Esophagus squamous epithelium (tissue), 5 donors: ENCODE results near the gene TIMM8B. TPM values are rescaled to one million over a fixed set of nuclear protein-coding genes. Genes with fewer than 3 reads are reported as not detected.

Experiments
- DNase-seq: peaks from one replicate; lab custom pipeline; 2025; lab: John Stamatoyannopoulos, UW
- H3K27ac ChIP-seq, 4 donors: fragments of 200-600 bp; sonication (generic); one replicate each; pipeline ENCODE4 v1.5.1; 2016 to 2019; ENCODE audit warnings: mild to moderate bottlenecking in 1 of 4
- H3K27me3 ChIP-seq, 4 donors: fragments of 200-600 bp; sonication (generic); 1 replicate in 3 of 4; 2 replicates in 1 of 4; pipeline versions ENCODE4 v1.5.1 to v1.6.0; 2017 to 2021; ENCODE audit warnings: antibody characterized with exemption in 1 of 4
- H3K36me3 ChIP-seq, 3 donors: fragments of 200-600 bp; sonication (generic); one replicate each; pipeline ENCODE4 v1.5.1; 2016 to 2019
- H3K4me1 ChIP-seq, 3 donors: fragments of 200-600 bp; sonication (generic); one replicate each; pipeline ENCODE4 v1.5.1; 2017 to 2019
- H3K4me3 ChIP-seq, 4 donors: fragments of 200-600 bp; sonication (generic); 1 replicate in 3 of 4; 2 replicates in 1 of 4; pipeline ENCODE4 v1.5.1; 2016 to 2019; ENCODE audit warnings: mild to moderate bottlenecking in 2 of 4, moderate library complexity in 1 of 4
- H3K9me3 ChIP-seq, 3 donors: fragments of 200-600 bp; sonication (generic); one replicate each; pipeline ENCODE4 v1.5.1; 2016 to 2019
- POLR2A ChIP-seq, 4 donors: fragments of 450-650 bp; IDR thresholded peaks; one replicate each; pipeline ENCODE4 v1.6.1; 2017; ENCODE audit warnings: antibody characterized with exemption in 4 of 4, mild to moderate bottlenecking in 4 of 4, moderate library complexity in 3 of 4
- WGBS, 2 donors: methylation state at CpG; one replicate each; pipeline ENCODE4 v1.1.5; 2018; 5-methylcytosine and 5-hydroxymethylcytosine counted together
- intact Hi-C: fragments of 100-400 bp; cut with DNase I; formaldehyde crosslinking; loops from one replicate; pipeline ENCODE4 v1.15.0; 2022
- small RNA-seq, 4 donors: library from RNA; depleted of rRNA; stranded (forward); fragments of <200 nt; gene quantifications; one replicate each; pipeline ENCODE3, GENCODE V24; 2016
- total RNA-seq, 4 donors: library from RNA; depleted of rRNA; stranded (reverse); fragments of >200 nt; gene quantifications; one replicate each; pipeline ENCODE4 v1.1.0, GENCODE V29; 2016
- TF ChIP-seq, protein P1 (sequence below), 6 experiments: fragments of 450-650 bp in 4 of 6; fragments of 200-600 bp in 2 of 6; sonication (generic) in 2 of 6; IDR thresholded peaks; one replicate each; pipeline ENCODE4 v1.5.1; 2016 to 2019; ENCODE audit warnings: antibody characterized with exemption in 6 of 6, mild to moderate bottlenecking in 4 of 6, moderate library complexity in 4 of 6
- donor health status: DM: yes; HTN: yes; CAD: no.

The TIMM8B gene
- total RNA-seq, 4 donors from 2014 or later = 43.5 to 65.3 (median 62.1) TPM

GRCh38 chr11:112044961-112045360 lies 41.6 kb downstream of the TIMM8B start:
- TF ChIP-seq, protein P1, sequence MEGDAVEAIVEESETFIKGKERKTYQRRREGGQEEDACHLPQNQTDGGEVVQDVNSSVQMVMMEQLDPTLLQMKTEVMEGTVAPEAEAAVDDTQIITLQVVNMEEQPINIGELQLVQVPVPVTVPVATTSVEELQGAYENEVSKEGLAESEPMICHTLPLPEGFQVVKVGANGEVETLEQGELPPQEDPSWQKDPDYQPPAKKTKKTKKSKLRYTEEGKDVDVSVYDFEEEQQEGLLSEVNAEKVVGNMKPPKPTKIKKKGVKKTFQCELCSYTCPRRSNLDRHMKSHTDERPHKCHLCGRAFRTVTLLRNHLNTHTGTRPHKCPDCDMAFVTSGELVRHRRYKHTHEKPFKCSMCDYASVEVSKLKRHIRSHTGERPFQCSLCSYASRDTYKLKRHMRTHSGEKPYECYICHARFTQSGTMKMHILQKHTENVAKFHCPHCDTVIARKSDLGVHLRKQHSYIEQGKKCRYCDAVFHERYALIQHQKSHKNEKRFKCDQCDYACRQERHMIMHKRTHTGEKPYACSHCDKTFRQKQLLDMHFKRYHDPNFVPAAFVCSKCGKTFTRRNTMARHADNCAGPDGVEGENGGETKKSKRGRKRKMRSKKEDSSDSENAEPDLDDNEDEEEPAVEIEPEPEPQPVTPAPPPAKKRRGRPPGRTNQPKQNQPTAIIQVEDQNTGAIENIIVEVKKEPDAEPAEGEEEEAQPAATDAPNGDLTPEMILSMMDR (IDR thresholded peaks at IDR 0.05) = no peak
- no peak for TF ChIP-seq POLR2A (IDR thresholded peaks at IDR 0.05)
- peaks cover 0 to 97% (median 12%) of the 10 kb centered on the region in 3 donors for H3K36me3 ChIP-seq
- H3K4me1 ChIP-seq = peaks cover 0 to 17% (median 0%) of the 10 kb centered on the region in 3 donors
- WGBS, 2 donors = 89 to 93% methylated on average over 4 of the region's 4 CpGs
- no peaks in the 10 kb centered on the region for H3K9me3 ChIP-seq
- intact Hi-C loops = no loop called here
- no peak overlapping the region for H3K27ac ChIP-seq
- H3K27me3 ChIP-seq = no peaks in the 10 kb centered on the region
- no peak overlapping the region for H3K4me3 ChIP-seq
- no peak for DNase-seq

DNA sequence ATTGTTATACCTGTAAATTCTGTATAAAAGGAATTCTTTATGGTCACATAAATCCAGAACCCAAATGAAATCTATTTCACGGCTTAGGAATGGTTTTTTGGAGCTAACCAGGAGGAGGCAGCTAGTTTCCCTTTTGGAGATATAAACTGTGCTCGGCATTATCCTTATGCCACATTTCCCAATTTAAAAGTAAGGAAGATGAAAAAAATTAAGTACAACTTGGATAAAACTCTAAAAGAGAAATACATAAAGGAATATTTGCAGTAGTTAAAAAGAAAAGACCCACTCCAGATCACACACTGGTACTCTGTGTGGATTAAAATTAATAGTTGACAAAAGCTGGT lies 43.6 kb downstream of the TIMM8B start:
- Histone ChIP-seq H3K27ac (no peak overlapping the region), H3K27me3 (no peaks in the 10 kb centered on the region), H3K4me3 (no peak overlapping the region), H3K4me1 (no peaks in the 10 kb centered on the region), H3K9me3 (no peaks in the 10 kb centered on the region), H3K36me3 (peaks cover 0 to 100% (median 12%) of the 10 kb centered on the region in 3 donors)
- 89 to 94% methylated on average over 2 of the region's 2 CpGs for WGBS, 2 donors
- TF ChIP-seq POLR2A (IDR thresholded peaks at IDR 0.05) = no peak
- TF ChIP-seq, protein P1 (IDR thresholded peaks at IDR 0.05) = no peak
- no peak for DNase-seq
- intact Hi-C loops = no loop called here

DNA sequence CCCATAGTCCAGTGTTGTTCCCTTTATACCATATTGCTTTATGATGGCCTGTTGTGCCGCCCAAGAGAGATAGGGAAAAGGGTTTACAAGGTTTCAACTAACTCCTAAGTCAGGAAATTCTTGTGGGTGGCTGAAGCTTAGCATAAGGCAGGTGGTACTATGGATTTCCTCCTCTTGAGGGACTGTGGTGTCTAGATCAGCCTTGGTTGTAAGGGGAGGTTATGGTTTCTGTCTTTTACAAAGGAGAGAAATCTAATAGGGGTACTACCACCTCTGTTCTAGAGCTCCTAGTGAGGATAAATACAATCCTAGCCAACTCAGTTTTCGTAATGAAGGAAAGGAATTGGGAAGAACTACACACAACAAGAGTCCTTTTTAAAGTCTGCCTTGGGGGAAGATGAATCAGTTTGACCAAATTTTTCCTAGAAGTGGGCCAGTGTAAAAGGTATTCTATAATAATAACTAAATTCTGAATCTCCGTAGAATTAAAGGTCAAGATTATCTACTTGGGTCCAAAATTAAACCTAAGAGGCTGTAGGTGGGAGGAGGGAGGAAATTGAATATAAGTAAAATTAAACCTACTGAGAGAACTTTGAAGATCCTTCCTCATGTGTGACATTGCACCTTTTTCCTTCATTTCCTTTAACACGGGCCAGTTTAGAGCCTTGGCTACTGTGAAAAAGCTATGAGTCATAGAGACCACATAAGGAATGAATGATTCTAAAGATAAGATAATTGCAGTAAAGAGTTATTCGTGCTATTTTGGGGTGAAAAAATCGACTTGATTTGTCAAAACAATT lies 44.2 kb downstream of the TIMM8B start:
- no peak overlapping the region for H3K27ac ChIP-seq
- no peak overlapping the region for H3K4me3 ChIP-seq
- H3K4me1 ChIP-seq = no peaks in the 10 kb centered on the region
- WGBS, 2 donors = 40 to 49% methylated on average over 6 of the region's 6 CpGs
- no peaks in the 10 kb centered on the region for H3K9me3 ChIP-seq
- intact Hi-C loops = no loop called here
- no peaks in the 10 kb centered on the region for H3K27me3 ChIP-seq
- peaks cover 0 to 100% (median 12%) of the 10 kb centered on the region in 3 donors for H3K36me3 ChIP-seq
- DNase-seq = no peak
- TF ChIP-seq, protein P1 (IDR thresholded peaks at IDR 0.05) = no peak
- no peak for TF ChIP-seq POLR2A (IDR thresholded peaks at IDR 0.05)

- Histone ChIP-seq H3K9me3 (no peaks in the 10 kb centered on the region), H3K27me3 (no peaks in the 10 kb centered on the region), H3K36me3 (peaks cover 0 to 98% (median 4%) of the 10 kb centered on the region in 3 donors), H3K27ac (no peak overlapping the region), H3K4me3 (no peak overlapping the region), H3K4me1 (no peaks in the 10 kb centered on the region)
- intact Hi-C loops = no loop called here
- no peak for DNase-seq
- TF ChIP-seq, protein P1 (IDR thresholded peaks at IDR 0.05) = no peak
- TF ChIP-seq POLR2A (IDR thresholded peaks at IDR 0.05) = no peak
These were observed 49.0 kb downstream of the TIMM8B start for GRCh38 chr11:112037527-112037926.

Small RNA genes within 50 kb of the gene (small RNA-seq; reads per million reads assigned to genes)
- gene AP000907.3 = 0 reads per million in 4 donors

Other genes starting within 250 kb of the TIMM8B start
- 10 to 100 TPM; 18.7 to 29.4 (median 21.8) TPM for gene ALG9, start 215.2 kb downstream of the TIMM8B start, total RNA-seq
- 1 to 10 TPM; 1.1 to 3.3 (median 2.8) TPM for gene FDXACB1, start 207.6 kb downstream of the TIMM8B start, total RNA-seq
- gene CFAP68, start 207.2 kb downstream of the TIMM8B start, total RNA-seq = 10 to 100 TPM; 12.7 to 28.8 (median 17.7) TPM
- gene CRYAB, start 175.0 kb downstream of the TIMM8B start, total RNA-seq = 10 to 100 TPM; 22.9 to 85.0 (median 45.2) TPM
- under 1 TPM in 1 of 4 donors, not detected in 3; 0.19 TPM for gene HSPB2, start 174.0 kb downstream of the TIMM8B start, total RNA-seq
- gene C11orf52, start 167.8 kb downstream of the TIMM8B start, total RNA-seq = 10 to 100 TPM in 1 of 4 donors, 1 to 10 TPM in 3; 2.4 to 10.2 (median 3.7) TPM
- gene DIXDC1, start 149.4 kb downstream of the TIMM8B start, total RNA-seq = 10 to 100 TPM in 2 of 4 donors, 1 to 10 TPM in 2; 2.8 to 26.1 (median 9.2) TPM
- gene DLAT, start 61.3 kb downstream of the TIMM8B start, total RNA-seq = 10 to 100 TPM; 28.9 to 56.5 (median 39.4) TPM
- gene PIH1D2, start 12.7 kb downstream of the TIMM8B start, total RNA-seq = 1 to 10 TPM; 1.7 to 3.3 (median 2.8) TPM
- 10 to 100 TPM in 3 of 4 donors, 1 to 10 TPM in 1; 8.2 to 19.4 (median 13.7) TPM for gene NKAPD1, start 12.5 kb downstream of the TIMM8B start, total RNA-seq
- 100 to 1,000 TPM in 3 of 4 donors, 10 to 100 TPM in 1; 78.5 to 155 (median 122) TPM for gene SDHD, start 117 bp upstream of the TIMM8B start, total RNA-seq
- gene IL18, start 77.3 kb upstream of the TIMM8B start, total RNA-seq = 100 to 1,000 TPM in 2 of 4 donors, 10 to 100 TPM in 2; 43.7 to 125 (median 98.3) TPM
- gene TEX12, start 80.6 kb upstream of the TIMM8B start, total RNA-seq = 1 to 10 TPM in 1 of 4 donors, under 1 TPM in 1, not detected in 2; 0.38 to 2.5 TPM
- 10 to 100 TPM in 2 of 4 donors, 1 to 10 TPM in 2; 2.7 to 17.0 (median 9.5) TPM for gene BCO2, start 88.8 kb upstream of the TIMM8B start, total RNA-seq
- gene PTS, start 139.7 kb upstream of the TIMM8B start, total RNA-seq = 10 to 100 TPM; 18.4 to 41.8 (median 38.0) TPM
- not detected for gene PLET1, start 174.1 kb upstream of the TIMM8B start, total RNA-seq